Fibroblast of the aortic adventitia (primary cell): ENCODE measurements around the gene ATP6V1D. TPM values are rescaled to one million over a fixed set of nuclear protein-coding genes. Genes with fewer than 3 reads are reported as not detected.
"Not testable (repeated sequence)": the region's sequence is repeated elsewhere in the genome, so short reads cannot be mapped to it uniquely, and the experiment has no call there.

Source experiments
- DNase-seq: peaks from one replicate; pipeline ENCODE4 v3.0.0-alpha.2; 2010; ENCODE audit warnings: low read depth
- H3K4me3 ChIP-seq: 2 replicates; pipeline ENCODE4 v1.5.1; 2011; ENCODE audit warnings: low read depth, mild to moderate bottlenecking, control low read depth, low read length, moderate library complexity
- small RNA-seq: library from RNA; depleted of rRNA; stranded (forward); fragments of <200 nt; gene quantifications from one replicate; pipeline ENCODE3, GENCODE V24; 2012
- total RNA-seq: library from RNA; depleted of rRNA; stranded (reverse); fragments of >200 nt; gene quantifications from 2 replicates; pipeline ENCODE4 v1.2.3, GENCODE V29; 2012; ENCODE audit warnings: low replicate concordance
- TF ChIP-seq, protein P1 (sequence below): IDR thresholded peaks from 2 replicates; pipeline ENCODE4 v1.5.1; 2011; ENCODE audit warnings: mild to moderate bottlenecking, low read length, control low read depth, inconsistent platforms; ENCODE audit not compliant: insufficient read depth

Gene ATP6V1D
- total RNA-seq, 1 donor, result 118 TPM

- DNase-seq, result no peak
- TF ChIP-seq, protein P1, sequence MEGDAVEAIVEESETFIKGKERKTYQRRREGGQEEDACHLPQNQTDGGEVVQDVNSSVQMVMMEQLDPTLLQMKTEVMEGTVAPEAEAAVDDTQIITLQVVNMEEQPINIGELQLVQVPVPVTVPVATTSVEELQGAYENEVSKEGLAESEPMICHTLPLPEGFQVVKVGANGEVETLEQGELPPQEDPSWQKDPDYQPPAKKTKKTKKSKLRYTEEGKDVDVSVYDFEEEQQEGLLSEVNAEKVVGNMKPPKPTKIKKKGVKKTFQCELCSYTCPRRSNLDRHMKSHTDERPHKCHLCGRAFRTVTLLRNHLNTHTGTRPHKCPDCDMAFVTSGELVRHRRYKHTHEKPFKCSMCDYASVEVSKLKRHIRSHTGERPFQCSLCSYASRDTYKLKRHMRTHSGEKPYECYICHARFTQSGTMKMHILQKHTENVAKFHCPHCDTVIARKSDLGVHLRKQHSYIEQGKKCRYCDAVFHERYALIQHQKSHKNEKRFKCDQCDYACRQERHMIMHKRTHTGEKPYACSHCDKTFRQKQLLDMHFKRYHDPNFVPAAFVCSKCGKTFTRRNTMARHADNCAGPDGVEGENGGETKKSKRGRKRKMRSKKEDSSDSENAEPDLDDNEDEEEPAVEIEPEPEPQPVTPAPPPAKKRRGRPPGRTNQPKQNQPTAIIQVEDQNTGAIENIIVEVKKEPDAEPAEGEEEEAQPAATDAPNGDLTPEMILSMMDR, result no peak
- no peak overlapping the region for H3K4me3 ChIP-seq
Observed at GRCh38 chr14:67331368-67332125, 28.1 kb downstream of the ATP6V1D start.

DNA sequence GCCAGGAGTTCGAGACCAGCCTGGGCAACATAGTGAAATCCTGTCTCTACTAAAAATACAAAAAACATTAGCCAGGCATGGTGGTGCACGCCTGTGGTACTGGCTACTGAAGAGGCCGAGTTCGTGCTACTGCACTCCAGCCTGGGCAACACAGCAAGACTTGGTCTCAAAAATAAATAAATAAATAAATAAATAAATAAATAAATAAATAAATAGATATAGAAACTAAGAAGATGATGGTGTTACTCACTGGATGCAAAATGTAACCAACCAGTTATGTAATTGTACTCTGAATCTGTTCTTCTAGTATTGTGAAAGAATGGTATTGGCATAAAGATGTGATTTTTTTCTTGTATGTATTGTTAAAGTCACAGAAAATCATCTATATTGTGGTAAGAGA is 29.9 kb downstream of the ATP6V1D start:
- not testable (repeated sequence) for DNase-seq, H3K4me3 ChIP-seq

DNA sequence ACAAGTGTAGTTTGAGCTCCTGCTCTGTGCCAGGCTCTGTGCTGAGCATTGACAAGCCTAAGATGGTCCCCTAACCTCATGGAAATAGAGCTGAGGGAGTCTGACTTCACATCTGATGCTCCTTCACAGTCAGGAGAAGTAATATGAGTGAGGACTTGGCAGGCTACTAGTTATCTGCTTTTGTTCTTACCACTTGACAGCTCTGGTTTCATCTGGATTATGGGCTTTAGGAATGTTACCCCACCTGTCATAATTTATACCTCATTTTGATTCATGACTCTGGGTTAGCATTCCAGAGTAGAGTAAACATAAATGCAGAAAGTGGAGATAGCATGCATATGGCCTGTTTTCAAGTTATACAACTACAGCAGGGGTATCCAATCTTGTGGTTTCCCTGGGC is 40.5 kb downstream of the ATP6V1D start:
- TF ChIP-seq, protein P1, result no peak
- H3K4me3 ChIP-seq, result no peak overlapping the region
- DNase-seq, result peak; percentile 49

DNA sequence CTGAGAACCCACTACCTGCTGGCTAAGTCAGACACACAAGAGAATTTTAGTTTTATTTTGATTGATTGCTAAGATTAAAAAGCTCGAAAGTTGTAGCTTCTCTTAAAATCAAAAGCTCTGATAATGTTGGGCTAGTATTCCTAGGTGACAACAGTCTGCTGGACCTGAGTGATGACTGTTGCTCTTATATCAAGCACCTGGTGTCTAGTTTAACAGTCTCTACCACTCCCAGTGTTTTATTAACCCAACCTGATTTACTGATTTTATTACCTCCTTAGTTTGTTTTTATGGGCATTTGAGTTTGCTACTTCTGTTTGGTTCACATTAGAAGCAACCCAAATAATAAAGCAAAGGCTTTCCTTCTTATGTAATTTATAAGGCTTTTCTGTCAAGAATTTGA is 41.8 kb downstream of the ATP6V1D start:
- H3K4me3 ChIP-seq, result no peak overlapping the region
- no peak for DNase-seq
- TF ChIP-seq, protein P1, result no peak

- no peak overlapping the region for H3K4me3 ChIP-seq
- no peak for DNase-seq
- TF ChIP-seq, protein P1, result no peak
Observed at GRCh38 chr14:67313153-67313552, 46.5 kb downstream of the ATP6V1D start.

DNA sequence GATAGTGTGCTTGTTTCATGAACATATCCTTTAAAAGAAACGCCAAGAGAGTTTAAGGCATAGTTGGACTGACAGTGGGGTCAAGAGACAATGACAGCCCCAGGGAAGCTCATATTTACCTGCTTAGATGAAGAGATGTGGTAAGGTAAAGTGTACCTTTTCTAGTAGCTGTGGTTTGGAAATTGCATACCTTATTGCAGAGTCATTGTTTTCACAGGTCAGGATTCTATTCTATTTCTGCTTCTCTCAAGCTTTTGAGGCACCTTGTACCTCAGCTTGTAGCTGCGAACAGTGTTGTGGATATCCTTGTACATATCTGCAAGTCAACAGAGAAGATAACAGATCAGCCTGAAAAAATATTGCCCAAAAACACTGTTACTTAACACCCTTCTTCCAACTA is 47.7 kb downstream of the ATP6V1D start:
- TF ChIP-seq, protein P1, result no peak
- no peak for DNase-seq
- H3K4me3 ChIP-seq, result no peak overlapping the region

Small RNA genes within 50 kb of the gene (small RNA-seq; reads per million reads assigned to genes)
- not detected for gene RF00019

Other genes with a start within 250 kb of the ATP6V1D start
- gene GARIN2, start 170.4 kb downstream of the ATP6V1D start, total RNA-seq, result not detected in 2 replicates
- gene PALS1, start 118.4 kb downstream of the ATP6V1D start, total RNA-seq, result 23.6 and 28.4 TPM in 2 replicates
- 139 and 166 TPM in 2 replicates for gene EIF2S1, start 524 bp upstream of the ATP6V1D start, total RNA-seq
- 1.8 and 2.8 TPM in 2 replicates for gene PLEK2, start 52.4 kb upstream of the ATP6V1D start, total RNA-seq
- 0.81 and 1.8 TPM in 2 replicates for gene TMEM229B, start 128.9 kb upstream of the ATP6V1D start, total RNA-seq
- 0.45 TPM in 1 of 2 replicates, not detected in the other for gene PLEKHH1, start 173.5 kb upstream of the ATP6V1D start, total RNA-seq
- 8.0 and 16.8 TPM in 2 replicates for gene PIGH, start 240.5 kb upstream of the ATP6V1D start, total RNA-seq